ENCODE results near the gene PPP1R1C.

Gene PPP1R1C

GRCh38 chr2:182064019-182064778, 78.5 kb downstream of the PPP1R1C start:
- DNase-seq: no peak

- DNase-seq: no peak
Measured at GRCh38 chr2:182066400-182067087, 80.9 kb downstream of the PPP1R1C start.

GRCh38 chr2:182067393-182067792, 81.7 kb downstream of the PPP1R1C start:
- no peak for DNase-seq

GRCh38 chr2:182068811-182069210, 83.2 kb downstream of the PPP1R1C start:
- no peak for DNase-seq

- no peak for DNase-seq
Measured at GRCh38 chr2:182069416-182069815, 83.8 kb downstream of the PPP1R1C start.

GRCh38 chr2:182069908-182070307, 84.3 kb downstream of the PPP1R1C start:
- DNase-seq: no peak

GRCh38 chr2:182070736-182071135, 85.1 kb downstream of the PPP1R1C start:
- DNase-seq: no peak

GRCh38 chr2:182072861-182073260, 87.2 kb downstream of the PPP1R1C start:
- DNase-seq: no peak

GRCh38 chr2:182073613-182074012, 88.0 kb downstream of the PPP1R1C start:
- DNase-seq: no peak

- no peak for DNase-seq
Measured at GRCh38 chr2:182077023-182077422, 91.4 kb downstream of the PPP1R1C start.

GRCh38 chr2:182077448-182078142, 91.9 kb downstream of the PPP1R1C start:
- peak; percentile 68 for DNase-seq

GRCh38 chr2:182078988-182079602, 93.4 kb downstream of the PPP1R1C start:
- DNase-seq: no peak

GRCh38 chr2:182080493-182080892, 94.8 kb downstream of the PPP1R1C start:
- DNase-seq: no peak

- DNase-seq: no peak
Measured at GRCh38 chr2:182081602-182082260, 96.1 kb downstream of the PPP1R1C start.

GRCh38 chr2:182088681-182089320, 103.1 kb downstream of the PPP1R1C start:
- no peak for DNase-seq

GRCh38 chr2:182090486-182090885, 104.8 kb downstream of the PPP1R1C start:
- no peak for DNase-seq

GRCh38 chr2:182097571-182098164, 112.0 kb downstream of the PPP1R1C start:
- DNase-seq: peak; percentile 35

- DNase-seq: no peak
Measured at GRCh38 chr2:182098648-182099047, 113.0 kb downstream of the PPP1R1C start.

- peak; percentile 6 for DNase-seq
Measured at GRCh38 chr2:182101263-182101662, 115.6 kb downstream of the PPP1R1C start.

GRCh38 chr2:182103526-182103925, 117.9 kb downstream of the PPP1R1C start:
- no peak for DNase-seq

- DNase-seq: no peak
Measured at GRCh38 chr2:182110347-182110746, 124.7 kb downstream of the PPP1R1C start.

- no peak for DNase-seq
Measured at GRCh38 chr2:182113334-182113733, 127.7 kb downstream of the PPP1R1C start.

Data from MV-4-11 (cell line).